ENCODE results near the gene PRPSAP2.

The PRPSAP2 gene

GRCh38 chr17:18967916-18968315 is 110.0 kb downstream of the PRPSAP2 start:
- H3K4me1 ChIP-seq (ENCODE audit: insufficient read depth, low read length), result peaks cover 23% of the 10 kb centered on the region; the same call in 1 of the 2 replicates
- no peak overlapping the region for H3K9ac ChIP-seq (ENCODE audit: low read depth, low read length)
- no peaks in the 10 kb centered on the region for H3K36me3 ChIP-seq (ENCODE audit: insufficient read depth, low read length)
- H3K9me3 ChIP-seq (ENCODE audit: control insufficient read depth, insufficient read depth, low read length), result no peaks in the 10 kb centered on the region

DNA sequence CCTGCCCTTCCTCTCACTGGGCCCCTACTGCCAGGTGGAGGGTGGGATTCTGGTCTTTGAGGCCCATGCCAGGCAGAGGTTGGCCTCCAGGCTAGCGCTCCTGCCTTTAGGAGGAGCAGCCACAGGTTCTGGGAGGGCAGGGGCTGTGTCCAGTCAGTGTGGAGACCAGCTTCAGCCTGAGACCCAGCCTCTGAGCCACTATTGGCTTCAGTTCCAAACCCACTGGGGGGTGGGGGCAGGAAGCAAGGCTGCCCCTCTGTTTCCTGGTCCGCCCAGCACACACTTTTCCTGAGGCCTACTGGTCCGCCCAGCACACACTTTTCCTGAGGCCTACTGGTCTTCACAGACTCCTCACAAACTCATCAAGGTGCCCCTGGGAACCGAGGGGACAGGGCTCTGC is 110.4 kb downstream of the PRPSAP2 start:
- H3K9me3 ChIP-seq (ENCODE audit: control insufficient read depth, insufficient read depth, low read length), result no peaks in the 10 kb centered on the region
- H3K36me3 ChIP-seq (ENCODE audit: insufficient read depth, low read length), result no peaks in the 10 kb centered on the region
- H3K4me1 ChIP-seq (ENCODE audit: insufficient read depth, low read length), result peaks cover 23% of the 10 kb centered on the region; the same call in 1 of the 2 replicates
- no peak overlapping the region for H3K9ac ChIP-seq (ENCODE audit: low read depth, low read length)

GRCh38 chr17:18968945-18969887 is 111.3 kb downstream of the PRPSAP2 start:
- 0 out of 2 replicates have a peak, but pooled peaks cover 1% of the 10 kb centered on the region for H3K36me3 ChIP-seq (ENCODE audit: insufficient read depth, low read length)
- H3K4me1 ChIP-seq (ENCODE audit: insufficient read depth, low read length), result peaks cover 23% of the 10 kb centered on the region; the same call in 1 of the 2 replicates
- H3K9me3 ChIP-seq (ENCODE audit: control insufficient read depth, insufficient read depth, low read length), result no peaks in the 10 kb centered on the region
- no peak overlapping the region for H3K9ac ChIP-seq (ENCODE audit: low read depth, low read length)

GRCh38 chr17:18970582-18971480 is 112.9 kb downstream of the PRPSAP2 start:
- H3K9ac ChIP-seq (ENCODE audit: low read depth, low read length), result no peak overlapping the region
- H3K36me3 ChIP-seq (ENCODE audit: insufficient read depth, low read length), result peaks cover 5% of the 10 kb centered on the region; the same call in 1 of the 2 replicates
- H3K9me3 ChIP-seq (ENCODE audit: control insufficient read depth, insufficient read depth, low read length), result no peaks in the 10 kb centered on the region
- peaks cover 23% of the 10 kb centered on the region; the same call in 1 of the 2 replicates for H3K4me1 ChIP-seq (ENCODE audit: insufficient read depth, low read length)

DNA sequence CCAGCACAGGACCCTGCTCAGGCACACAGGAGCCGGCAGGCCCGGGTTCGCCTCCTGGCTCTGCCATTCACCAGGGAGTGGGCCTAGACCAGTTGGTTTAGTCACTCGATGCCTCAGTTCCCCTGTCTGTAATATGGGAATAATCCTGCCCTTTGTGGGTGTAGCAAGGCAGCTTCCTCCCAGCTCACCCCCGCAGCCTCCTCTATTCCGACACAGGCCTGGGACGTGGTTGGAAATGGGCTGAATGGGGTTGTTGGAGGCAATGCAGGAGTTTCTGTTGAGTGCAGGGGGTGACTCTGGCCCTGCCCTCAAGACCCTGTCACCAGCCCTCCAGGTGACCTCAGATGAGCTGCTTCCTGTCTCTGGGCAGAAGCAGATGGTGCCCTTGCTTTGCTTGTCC is 113.9 kb downstream of the PRPSAP2 start:
- Histone ChIP-seq H3K9ac (ENCODE audit: low read depth, low read length) (no peak overlapping the region), H3K4me1 (ENCODE audit: insufficient read depth, low read length) (peaks cover 23% of the 10 kb centered on the region; the same call in 1 of the 2 replicates), H3K36me3 (ENCODE audit: insufficient read depth, low read length) (peaks cover 5% of the 10 kb centered on the region; the same call in 1 of the 2 replicates), H3K9me3 (ENCODE audit: control insufficient read depth, insufficient read depth, low read length) (no peaks in the 10 kb centered on the region)

GRCh38 chr17:18974407-18975149 is 116.6 kb downstream of the PRPSAP2 start:
- Histone ChIP-seq H3K9ac (ENCODE audit: low read depth, low read length) (no peak overlapping the region), H3K36me3 (ENCODE audit: insufficient read depth, low read length) (peaks cover 7% of the 10 kb centered on the region; the same call in 1 of the 2 replicates), H3K9me3 (ENCODE audit: control insufficient read depth, insufficient read depth, low read length) (no peaks in the 10 kb centered on the region), H3K4me1 (ENCODE audit: insufficient read depth, low read length) (peaks cover 4% of the 10 kb centered on the region; the same call in 1 of the 2 replicates)

DNA sequence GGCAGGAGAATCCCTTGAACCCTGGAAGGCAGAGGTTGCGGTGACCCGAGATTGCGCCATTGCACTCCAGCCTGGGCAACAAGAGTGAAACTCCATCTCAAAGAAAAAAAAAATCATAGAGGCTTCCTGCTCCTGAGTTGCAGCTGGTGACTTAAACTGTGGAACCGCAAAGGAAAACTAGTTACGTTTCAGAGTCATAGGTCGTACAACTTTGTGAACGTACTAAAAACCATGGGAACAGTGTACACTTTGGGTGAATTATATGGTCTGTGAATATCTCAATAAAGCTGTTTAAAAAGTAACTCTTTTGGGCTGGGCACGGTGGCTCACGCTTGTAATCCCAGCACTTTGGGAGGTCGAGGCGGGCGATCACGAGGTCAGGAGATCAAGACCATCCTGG is 117.7 kb downstream of the PRPSAP2 start:
- peaks cover 7% of the 10 kb centered on the region; the same call in 1 of the 2 replicates for H3K36me3 ChIP-seq (ENCODE audit: insufficient read depth, low read length)
- no peak overlapping the region for H3K9ac ChIP-seq (ENCODE audit: low read depth, low read length)
- H3K9me3 ChIP-seq (ENCODE audit: control insufficient read depth, insufficient read depth, low read length), result no peaks in the 10 kb centered on the region
- no peaks in the 10 kb centered on the region for H3K4me1 ChIP-seq (ENCODE audit: insufficient read depth, low read length)

- H3K9ac ChIP-seq (ENCODE audit: low read depth, low read length), result no peak overlapping the region
- H3K9me3 ChIP-seq (ENCODE audit: control insufficient read depth, insufficient read depth, low read length), result no peaks in the 10 kb centered on the region
- peaks cover 7% of the 10 kb centered on the region; the same call in 1 of the 2 replicates for H3K36me3 ChIP-seq (ENCODE audit: insufficient read depth, low read length)
- no peaks in the 10 kb centered on the region; the same call in 1 of the 2 replicates for H3K4me1 ChIP-seq (ENCODE audit: insufficient read depth, low read length)
Measured at GRCh38 chr17:18976201-18976600, 118.3 kb downstream of the PRPSAP2 start.

DNA sequence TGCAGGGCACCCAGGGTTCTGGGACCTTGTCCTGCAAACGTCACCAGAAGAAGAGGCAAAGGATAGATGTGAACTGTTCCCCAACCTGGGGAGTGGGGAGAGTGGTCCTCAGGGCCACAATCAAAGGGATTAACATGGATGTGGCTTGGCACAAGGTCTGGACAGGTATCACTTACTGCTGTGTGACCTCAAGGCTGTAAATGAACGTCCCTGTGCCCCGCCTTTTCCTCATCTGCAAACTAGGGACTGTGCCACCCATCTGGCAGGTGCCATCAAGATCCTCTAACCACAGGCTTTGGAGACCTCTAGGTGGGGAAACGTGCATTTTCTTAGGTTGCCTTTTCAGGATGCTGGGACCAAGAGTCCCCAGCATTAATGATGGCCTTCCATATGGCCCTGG is 119.1 kb downstream of the PRPSAP2 start:
- Histone ChIP-seq H3K9ac (ENCODE audit: low read depth, low read length) (no peak overlapping the region), H3K36me3 (ENCODE audit: insufficient read depth, low read length) (peaks cover 7% of the 10 kb centered on the region; the same call in 1 of the 2 replicates), H3K4me1 (ENCODE audit: insufficient read depth, low read length) (peaks cover 7% of the 10 kb centered on the region; the same call in 1 of the 2 replicates), H3K9me3 (ENCODE audit: control insufficient read depth, insufficient read depth, low read length) (no peaks in the 10 kb centered on the region)

DNA sequence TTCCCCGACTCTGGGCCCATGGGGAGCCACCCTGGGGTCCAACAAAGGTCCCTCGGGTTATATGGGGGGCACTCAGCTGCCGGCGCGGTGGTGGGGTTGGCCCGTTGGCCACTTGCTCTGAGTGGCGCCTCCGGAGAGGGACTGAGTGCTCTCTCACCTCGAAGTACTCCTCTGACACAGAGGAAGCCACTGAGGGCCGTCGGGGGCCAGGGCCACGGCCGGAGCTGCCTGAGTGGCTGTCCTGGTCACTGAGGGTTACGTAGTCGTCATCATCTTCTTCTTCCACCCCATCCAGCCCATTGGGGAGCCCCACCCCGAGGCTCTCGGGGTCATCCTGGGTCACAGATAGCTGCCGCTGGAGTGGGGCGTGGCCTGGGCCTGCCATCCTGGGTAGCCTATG is 119.7 kb downstream of the PRPSAP2 start:
- peaks cover 7% of the 10 kb centered on the region; the same call in 1 of the 2 replicates for H3K36me3 ChIP-seq (ENCODE audit: insufficient read depth, low read length)
- H3K9ac ChIP-seq (ENCODE audit: low read depth, low read length), result no peak overlapping the region
- H3K4me1 ChIP-seq (ENCODE audit: insufficient read depth, low read length), result peaks cover 12% of the 10 kb centered on the region; the same call in 1 of the 2 replicates
- H3K9me3 ChIP-seq (ENCODE audit: control insufficient read depth, insufficient read depth, low read length), result no peaks in the 10 kb centered on the region

GRCh38 chr17:18978050-18978449 is 120.1 kb downstream of the PRPSAP2 start:
- Histone ChIP-seq H3K9me3 (ENCODE audit: control insufficient read depth, insufficient read depth, low read length) (no peaks in the 10 kb centered on the region), H3K4me1 (ENCODE audit: insufficient read depth, low read length) (peaks cover 15% of the 10 kb centered on the region; the same call in 1 of the 2 replicates), H3K36me3 (ENCODE audit: insufficient read depth, low read length) (peaks cover 7% of the 10 kb centered on the region; the same call in 1 of the 2 replicates), H3K9ac (ENCODE audit: low read depth, low read length) (no peak overlapping the region)

GRCh38 chr17:18978655-18979054 is 120.7 kb downstream of the PRPSAP2 start:
- Histone ChIP-seq H3K9ac (ENCODE audit: low read depth, low read length) (no peak overlapping the region), H3K9me3 (ENCODE audit: control insufficient read depth, insufficient read depth, low read length) (no peaks in the 10 kb centered on the region), H3K36me3 (ENCODE audit: insufficient read depth, low read length) (peaks cover 7% of the 10 kb centered on the region; the same call in 1 of the 2 replicates), H3K4me1 (ENCODE audit: insufficient read depth, low read length) (peaks cover 15% of the 10 kb centered on the region; the same call in 1 of the 2 replicates)
